Astrocyte (in vitro differentiated cells and primary cell): ENCODE results near the gene PHLDA1. TPM values are rescaled to one million over a fixed set of nuclear protein-coding genes. Genes with fewer than 3 reads are reported as not detected.

Experiments used
- DNase-seq: peaks from one replicate; pipeline ENCODE4 v3.0.0-alpha.2; 2010; ENCODE audit warnings: low read depth
- FAIRE-seq: peaks from 2 replicates; lab custom pipeline; 2011; peaks lifted over from hg19 to GRCh38; lab: Jason Lieb, UNC
- H2AFZ ChIP-seq: 2 replicates; pipeline ENCODE4 v1.6.0; 2012; ENCODE audit warnings: low read depth, low read length, inconsistent platforms
- H3K27ac ChIP-seq: 2 replicates; pipeline ENCODE4 v1.5.1; 2011; ENCODE audit warnings: low read depth, low read length, inconsistent platforms
- H3K27me3 ChIP-seq: 2 replicates; pipeline ENCODE4 v1.6.0; 2011; ENCODE audit warnings: low read length, inconsistent platforms; ENCODE audit not compliant: insufficient read depth
- H3K36me3 ChIP-seq: 2 replicates; pipeline ENCODE4 v1.5.1; 2011; ENCODE audit warnings: low read length, inconsistent platforms; ENCODE audit not compliant: insufficient read depth
- H3K4me1 ChIP-seq: 2 replicates; pipeline ENCODE4 v1.5.1; 2011; ENCODE audit warnings: low read length, inconsistent platforms; ENCODE audit not compliant: insufficient read depth
- H3K4me2 ChIP-seq: 2 replicates; pipeline ENCODE4 v1.6.0; 2012; ENCODE audit warnings: low read length, inconsistent platforms
- H3K4me3 ChIP-seq: 2 replicates; pipeline ENCODE4 v1.5.1; 2011; ENCODE audit warnings: low read depth, mild to moderate bottlenecking, low read length, inconsistent platforms; ENCODE audit not compliant: insufficient read depth
- H3K79me2 ChIP-seq: 2 replicates; pipeline ENCODE4 v1.6.0; 2012; ENCODE audit warnings: mild to moderate bottlenecking, low read length, inconsistent platforms; ENCODE audit not compliant: insufficient read depth
- H3K9ac ChIP-seq: 2 replicates; pipeline ENCODE4 v1.6.0; 2012; ENCODE audit warnings: mild to moderate bottlenecking, low read length, inconsistent platforms
- H3K9me3 ChIP-seq: 2 replicates; pipeline ENCODE4 v1.5.1; 2012; ENCODE audit warnings: low read depth, mild to moderate bottlenecking, low read length, inconsistent platforms; ENCODE audit not compliant: insufficient read depth
- H4K20me1 ChIP-seq: 2 replicates; pipeline ENCODE4 v1.6.0; 2012; ENCODE audit warnings: low read length, inconsistent platforms; ENCODE audit not compliant: insufficient read depth
- H3K27ac Mint-ChIP-seq: one replicate; pipeline ENCODE4 v1.8.0; 2021; ENCODE audit warnings: mild to moderate bottlenecking, mixed read lengths; ENCODE audit not compliant: unreplicated experiment
- H3K27me3 Mint-ChIP-seq: one replicate; pipeline ENCODE4 v1.8.0; 2021; ENCODE audit warnings: low read depth, mixed read lengths; ENCODE audit not compliant: unreplicated experiment
- H3K36me3 Mint-ChIP-seq: one replicate; pipeline ENCODE4 v1.8.0; 2021; ENCODE audit warnings: low read depth, mixed read lengths; ENCODE audit not compliant: unreplicated experiment
- H3K4me1 Mint-ChIP-seq: one replicate; pipeline ENCODE4 v1.8.0; 2021; ENCODE audit warnings: low read depth, mixed read lengths; ENCODE audit not compliant: unreplicated experiment
- H3K4me3 Mint-ChIP-seq: one replicate; pipeline ENCODE4 v1.8.0; 2021; ENCODE audit warnings: mild to moderate bottlenecking, moderate library complexity, mixed read lengths; ENCODE audit not compliant: unreplicated experiment
- H3K9me3 Mint-ChIP-seq: one replicate; pipeline ENCODE4 v1.8.0; 2021; ENCODE audit warnings: mild to moderate bottlenecking, mixed read lengths; ENCODE audit not compliant: unreplicated experiment
- CTCF ChIP-seq: IDR thresholded peaks from 2 replicates; pipeline ENCODE4 v1.5.1; 2011; ENCODE audit warnings: low read depth, mild to moderate bottlenecking, inconsistent platforms, low read length, moderate library complexity; ENCODE audit not compliant: insufficient read depth
- EZH2 ChIP-seq: IDR thresholded peaks from 2 replicates; pipeline ENCODE4 v1.6.1; 2012; ENCODE audit warnings: mild to moderate bottlenecking, low read length, inconsistent platforms; ENCODE audit not compliant: insufficient read depth
- total RNA-seq: library from RNA; stranded (reverse); gene quantifications from 2 replicates; pipeline ENCODE4 v1.2.1, GENCODE V29; 2021

Gene PHLDA1
- total RNA-seq, 1 donor from 2014 or later: 43.9 TPM

- H3K4me1 Mint-ChIP-seq: peaks cover 18% of the 10 kb centered on the region
Observed at GRCh38 chr12:75998292-75999063, 33.1 kb downstream of the PHLDA1 start.

GRCh38 chr12:75997658-75998057 is 33.9 kb downstream of the PHLDA1 start:
- H2AFZ ChIP-seq: no peak overlapping the region
- no peak overlapping the region for H3K4me3 ChIP-seq
- H3K9ac ChIP-seq: no peak overlapping the region
- H3K4me3 Mint-ChIP-seq: no peak overlapping the region
- H3K4me1 ChIP-seq: peaks cover 16% of the 10 kb centered on the region
- no peaks in the 10 kb centered on the region for H3K36me3 Mint-ChIP-seq
- H3K4me1 Mint-ChIP-seq: peaks cover 18% of the 10 kb centered on the region
- H3K27me3 ChIP-seq: no peaks in the 10 kb centered on the region
- no peaks in the 10 kb centered on the region for H3K36me3 ChIP-seq
- no peaks in the 10 kb centered on the region for H3K79me2 ChIP-seq
- H3K9me3 ChIP-seq: no peaks in the 10 kb centered on the region
- DNase-seq: no peak
- no peaks in the 10 kb centered on the region for H3K9me3 Mint-ChIP-seq
- TF ChIP-seq CTCF (no peak), EZH2 (no peak)
- FAIRE-seq: no peak
- no peak overlapping the region for H3K27ac Mint-ChIP-seq
- no peak overlapping the region for H3K27ac ChIP-seq
- no peaks in the 10 kb centered on the region for H4K20me1 ChIP-seq
- H3K27me3 Mint-ChIP-seq: no peaks in the 10 kb centered on the region
- no peak overlapping the region for H3K4me2 ChIP-seq

More at GRCh38 chr12:75998292-75999063, 33.1 kb downstream of the PHLDA1 start:
- Mint-ChIP-seq H3K36me3 (no peaks in the 10 kb centered on the region), H3K27ac (no peak overlapping the region), H3K9me3 (no peaks in the 10 kb centered on the region), H3K27me3 (no peaks in the 10 kb centered on the region), H3K4me3 (no peak overlapping the region)
- H4K20me1 ChIP-seq: no peaks in the 10 kb centered on the region
- no peak overlapping the region for H2AFZ ChIP-seq
- no peak for DNase-seq
- H3K36me3 ChIP-seq: no peaks in the 10 kb centered on the region
- no peak overlapping the region for H3K27ac ChIP-seq
- no peak overlapping the region for H3K9ac ChIP-seq
- TF ChIP-seq CTCF: no peak
- no peak for TF ChIP-seq EZH2
- H3K27me3 ChIP-seq: no peaks in the 10 kb centered on the region
- FAIRE-seq: no peak
- peaks cover 16% of the 10 kb centered on the region for H3K4me1 ChIP-seq
- peak overlapping the region; percentile 14 for H3K4me2 ChIP-seq
- H3K9me3 ChIP-seq: no peaks in the 10 kb centered on the region
- H3K4me3 ChIP-seq: no peak overlapping the region
- H3K79me2 ChIP-seq: no peaks in the 10 kb centered on the region

- no peak overlapping the region for H3K4me2 ChIP-seq
- Mint-ChIP-seq H3K36me3 (no peaks in the 10 kb centered on the region), H3K9me3 (no peaks in the 10 kb centered on the region), H3K4me1 (peaks cover 18% of the 10 kb centered on the region), H3K4me3 (no peak overlapping the region), H3K27ac (no peak overlapping the region), H3K27me3 (no peaks in the 10 kb centered on the region)
- FAIRE-seq: no peak
- no peaks in the 10 kb centered on the region for H3K9me3 ChIP-seq
- DNase-seq: peak; percentile 23
- H3K4me3 ChIP-seq: no peak overlapping the region
- H3K27me3 ChIP-seq: no peaks in the 10 kb centered on the region
- no peaks in the 10 kb centered on the region for H3K36me3 ChIP-seq
- no peaks in the 10 kb centered on the region for H3K79me2 ChIP-seq
- H3K9ac ChIP-seq: no peak overlapping the region
- H2AFZ ChIP-seq: no peak overlapping the region
- no peak for TF ChIP-seq EZH2
- no peak overlapping the region for H3K27ac ChIP-seq
- peaks cover 16% of the 10 kb centered on the region for H3K4me1 ChIP-seq
- H4K20me1 ChIP-seq: no peaks in the 10 kb centered on the region
Observed at GRCh38 chr12:75996861-75997447, 34.6 kb downstream of the PHLDA1 start.
